Heart right ventricle (tissue), 16 donors: ENCODE results near the gene PTPRD. TPM values are rescaled to one million over a fixed set of nuclear protein-coding genes. Genes with fewer than 3 reads are reported as not detected.

ENCODE experiments used
- ATAC-seq, 8 donors: fragments of 200-7000 bp; cut with Tn5 transposase; one replicate each; pipeline ENCODE4 v1.9.1; 2020; ENCODE audit warnings: mild to moderate bottlenecking in 8 of 8, moderate library complexity in 8 of 8, moderate number of reproducible peaks in 1 of 8
- DNase-seq, 2 donors: peaks; one replicate each; pipeline ENCODE4 v3.0.0-alpha.2; 2020
- H3K27ac ChIP-seq, 10 donors: fragments of 200-600 bp; sonication (generic) in 2 of 10; one replicate each; pipeline versions ENCODE4 v1.5.0 to v1.8.0; 2020 to 2022; ENCODE audit warnings: mild to moderate bottlenecking in 3 of 10
- H3K27me3 ChIP-seq, 7 donors: fragments of 200-600 bp; one replicate each; pipeline ENCODE4 v1.8.0; 2021 to 2022; ENCODE audit warnings: mild to moderate bottlenecking in 2 of 7
- H3K36me3 ChIP-seq, 9 donors: fragments of 200-600 bp; sonication (generic) in 1 of 9; one replicate each; pipeline versions ENCODE4 v1.5.0 to v1.8.0; 2020 to 2022; ENCODE audit warnings: mild to moderate bottlenecking in 2 of 9
- H3K4me1 ChIP-seq, 9 donors: fragments of 200-600 bp; sonication (generic) in 1 of 9; one replicate each; pipeline versions ENCODE4 v1.5.0 to v1.8.0; 2020 to 2022; ENCODE audit warnings: mild to moderate bottlenecking in 4 of 9
- H3K4me3 ChIP-seq, 10 donors: fragments of 200-600 bp; sonication (generic) in 2 of 10; one replicate each; pipeline versions ENCODE4 v1.5.0 to v1.8.0; 2020 to 2022; ENCODE audit warnings: mild to moderate bottlenecking in 7 of 10, moderate library complexity in 2 of 10
- H3K9me3 ChIP-seq, 11 donors: fragments of 200-600 bp in 10 of 11; sonication (generic) in 2 of 11; one replicate each; pipeline versions ENCODE4 v1.5.0 to v1.8.0; 2013 to 2022; ENCODE audit warnings: mild to moderate bottlenecking in 2 of 11, control low read depth in 1 of 11, moderate library complexity in 1 of 11
- WGBS, 2 donors: extraction: QIAGEN DNeasy Blood & Tissue Kit; methylation state at CpG; one replicate each; pipeline ENCODE4 v1.1.7; 2013; ENCODE audit warnings: inconsistent platforms in 1 of 2; 5-methylcytosine and 5-hydroxymethylcytosine counted together
- intact Hi-C, 10 donors: fragments of 100-400 bp; cut with DNase I; formaldehyde crosslinking; loops; one replicate each; pipeline versions ENCODE4 v1.11.1 to v1.14.2; 2022
- polyA plus RNA-seq, 2 donors: library from polyadenylated mRNA; stranded (reverse); fragments of 200-250 nt; gene quantifications; one replicate each; pipeline ENCODE4 v1.2.3, GENCODE V29; 2013
- total RNA-seq, 10 donors: library from RNA; stranded (reverse); fragmentation: NEBNext Ultra II Directional in 3 of 10; extraction: Animal tissue kit (Norgen Biotek cat#: 25700) in 3 of 10; gene quantifications; one replicate each; pipeline versions ENCODE4 v1.2.1 to v1.2.4, GENCODE V29; 2021 to 2023
- TF ChIP-seq, protein P1 (sequence below), 9 donors: fragments of 200-600 bp; sonication (generic) in 2 of 9; IDR thresholded peaks; one replicate each; pipeline versions ENCODE4 v1.5.0 to v1.8.0; 2021 to 2022; ENCODE audit warnings: antibody characterized with exemption in 9 of 9, mild to moderate bottlenecking in 5 of 9, moderate library complexity in 1 of 9
- donor health status: Arrhythmogenic right ventricular cardiomyopathy.
- donor health status: ischemic (EF 13 %, LVEDD 7.1; RV severe dilation, severe dysfunction).
- donor health status: healthy with polysubstance abuse.
- donor health status: DM: no; HTN: yes; CAD: no.
- donor health status: DM: no; HTN: no; CAD: no.
- donor health status: ischemic (EF 25% LVEDD 6.9; RV normal size, moderate dysfunction).
- donor health status: ischemic (EF 25% LVEDD 5.7; RV mildly dilated, moderate dysfunction).
- donor health status: healthy.
- donor health status: DM: yes; HTN: yes; CAD: no.
- donor health status: Ischemic cardiomyopathy.
- donor health status: ischemic (EF 35%, LVEDD 5.7; RV mildly dilated, moderate dysfunction).
- donor health status: nonischemic (EF 11% LVEDD 7.7; RV severe dilation, severe dysfunction).
- donor health status: DM: yes; HTN: yes; CAD: no.
- donor health status: PGD.
- donor health status: ischemic (EF 29% LVEDD 5.4; RV normal size, mild dysfunction).
- donor health status: nonischemic (EF 23%, LVEDD 6.1; RV moderate dilation, normal function).

Gene PTPRD
- total and polyA plus RNA-seq, 12 donors: 1.4 to 25.2 (median 13.0) TPM

DNA sequence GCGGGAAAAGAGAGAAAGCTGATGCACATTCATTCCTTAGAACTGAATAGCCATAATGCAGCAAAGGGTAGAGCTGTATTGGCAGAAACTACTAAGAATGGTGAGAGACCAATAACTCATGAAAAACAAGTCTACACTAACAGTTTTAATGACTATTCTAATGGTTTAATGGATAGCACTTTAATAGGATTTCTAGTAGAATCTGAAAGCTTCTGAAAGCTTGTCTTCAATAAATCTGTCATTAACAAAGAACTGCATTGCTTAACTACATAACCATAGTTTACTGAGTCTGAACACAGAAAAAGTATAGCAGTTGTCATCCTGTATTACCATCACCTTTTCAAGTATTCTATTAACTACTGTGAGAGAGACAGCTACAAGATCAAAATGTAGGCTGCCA lies 2195.5 kb downstream of the PTPRD start:
- H3K27ac ChIP-seq: no peak overlapping the region
- intact Hi-C loops: no loop called here
- TF ChIP-seq, protein P1, sequence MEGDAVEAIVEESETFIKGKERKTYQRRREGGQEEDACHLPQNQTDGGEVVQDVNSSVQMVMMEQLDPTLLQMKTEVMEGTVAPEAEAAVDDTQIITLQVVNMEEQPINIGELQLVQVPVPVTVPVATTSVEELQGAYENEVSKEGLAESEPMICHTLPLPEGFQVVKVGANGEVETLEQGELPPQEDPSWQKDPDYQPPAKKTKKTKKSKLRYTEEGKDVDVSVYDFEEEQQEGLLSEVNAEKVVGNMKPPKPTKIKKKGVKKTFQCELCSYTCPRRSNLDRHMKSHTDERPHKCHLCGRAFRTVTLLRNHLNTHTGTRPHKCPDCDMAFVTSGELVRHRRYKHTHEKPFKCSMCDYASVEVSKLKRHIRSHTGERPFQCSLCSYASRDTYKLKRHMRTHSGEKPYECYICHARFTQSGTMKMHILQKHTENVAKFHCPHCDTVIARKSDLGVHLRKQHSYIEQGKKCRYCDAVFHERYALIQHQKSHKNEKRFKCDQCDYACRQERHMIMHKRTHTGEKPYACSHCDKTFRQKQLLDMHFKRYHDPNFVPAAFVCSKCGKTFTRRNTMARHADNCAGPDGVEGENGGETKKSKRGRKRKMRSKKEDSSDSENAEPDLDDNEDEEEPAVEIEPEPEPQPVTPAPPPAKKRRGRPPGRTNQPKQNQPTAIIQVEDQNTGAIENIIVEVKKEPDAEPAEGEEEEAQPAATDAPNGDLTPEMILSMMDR (IDR thresholded peaks at IDR 0.05): no peak
- H3K4me1 ChIP-seq: no peaks in the 10 kb centered on the region
- H3K4me3 ChIP-seq: no peak overlapping the region
- no peaks in the 10 kb centered on the region for H3K9me3 ChIP-seq
- 0 to 3% methylated on average over 1 of the region's 1 CpG for WGBS, 2 donors
- no peaks in the 10 kb centered on the region for H3K36me3 ChIP-seq
- ATAC-seq (no peak), DNase-seq (no peak)
- no peaks in the 10 kb centered on the region for H3K27me3 ChIP-seq

DNA sequence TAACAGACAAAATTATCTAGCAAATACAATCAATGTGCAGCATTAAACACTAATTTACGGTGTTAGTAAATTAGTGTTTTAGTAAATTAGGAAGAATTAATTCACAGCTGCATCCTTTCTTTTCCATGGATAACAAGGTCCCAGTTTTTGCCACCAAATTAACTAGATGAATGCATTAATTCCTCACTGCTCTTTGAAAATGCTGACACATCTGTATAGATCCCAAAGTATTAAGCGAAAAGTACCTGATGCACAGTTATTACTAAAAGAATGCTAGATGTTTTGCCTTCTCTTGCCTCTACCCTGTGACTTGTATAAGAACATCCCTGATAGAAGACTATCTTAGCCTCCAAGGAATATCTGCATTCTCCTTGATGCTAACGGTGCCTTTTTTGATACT lies 2200.5 kb downstream of the PTPRD start:
- H3K27ac ChIP-seq: no peak overlapping the region
- TF ChIP-seq, protein P1 (IDR thresholded peaks at IDR 0.05): no peak
- H3K4me1 ChIP-seq: no peaks in the 10 kb centered on the region
- no peaks in the 10 kb centered on the region for H3K9me3 ChIP-seq
- H3K36me3 ChIP-seq: no peaks in the 10 kb centered on the region
- no peak for ATAC-seq
- DNase-seq: no peak
- no peaks in the 10 kb centered on the region for H3K27me3 ChIP-seq
- no peak overlapping the region for H3K4me3 ChIP-seq
- WGBS, 2 donors: 84 to 86% methylated on average over 3 of the region's 3 CpGs
- intact Hi-C loops: no loop called here

DNA sequence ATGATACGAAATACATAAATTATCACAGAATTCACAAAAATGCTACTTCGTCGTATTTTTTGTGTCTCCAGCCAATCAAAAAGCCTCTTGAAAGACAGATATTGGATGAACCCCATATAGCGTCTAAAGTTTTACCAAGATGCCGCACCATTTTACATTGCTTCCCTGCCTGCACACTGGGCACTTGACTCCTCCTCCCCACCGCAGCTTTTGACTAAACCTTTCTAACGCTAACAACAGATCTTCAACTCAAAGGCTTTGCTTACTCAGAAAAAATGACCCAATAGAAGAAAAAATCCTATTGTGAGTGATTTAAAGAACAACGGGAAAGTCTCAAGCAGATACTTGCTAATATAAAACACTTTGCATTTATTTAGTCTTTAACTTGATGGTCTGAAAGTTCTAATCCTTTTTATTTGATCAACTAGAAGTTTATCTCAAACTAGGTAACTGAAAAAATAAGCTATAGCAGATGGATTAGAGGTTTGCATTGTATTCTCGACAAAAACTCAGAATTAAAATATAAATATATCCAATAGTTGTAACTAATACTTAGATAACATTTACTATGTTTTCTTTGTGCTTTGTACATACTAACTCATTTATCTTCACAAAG lies 2204.1 kb downstream of the PTPRD start:
- DNase-seq (no peak), ATAC-seq (no peak)
- Histone ChIP-seq H3K27ac (no peak overlapping the region), H3K9me3 (no peaks in the 10 kb centered on the region), H3K4me1 (no peaks in the 10 kb centered on the region), H3K36me3 (no peaks in the 10 kb centered on the region), H3K4me3 (no peak overlapping the region), H3K27me3 (no peaks in the 10 kb centered on the region)
- WGBS, 2 donors: 71 to 89% methylated on average over 9 of the region's 9 CpGs
- intact Hi-C loops: no loop called here
- TF ChIP-seq, protein P1 (IDR thresholded peaks at IDR 0.05): no peak

DNA sequence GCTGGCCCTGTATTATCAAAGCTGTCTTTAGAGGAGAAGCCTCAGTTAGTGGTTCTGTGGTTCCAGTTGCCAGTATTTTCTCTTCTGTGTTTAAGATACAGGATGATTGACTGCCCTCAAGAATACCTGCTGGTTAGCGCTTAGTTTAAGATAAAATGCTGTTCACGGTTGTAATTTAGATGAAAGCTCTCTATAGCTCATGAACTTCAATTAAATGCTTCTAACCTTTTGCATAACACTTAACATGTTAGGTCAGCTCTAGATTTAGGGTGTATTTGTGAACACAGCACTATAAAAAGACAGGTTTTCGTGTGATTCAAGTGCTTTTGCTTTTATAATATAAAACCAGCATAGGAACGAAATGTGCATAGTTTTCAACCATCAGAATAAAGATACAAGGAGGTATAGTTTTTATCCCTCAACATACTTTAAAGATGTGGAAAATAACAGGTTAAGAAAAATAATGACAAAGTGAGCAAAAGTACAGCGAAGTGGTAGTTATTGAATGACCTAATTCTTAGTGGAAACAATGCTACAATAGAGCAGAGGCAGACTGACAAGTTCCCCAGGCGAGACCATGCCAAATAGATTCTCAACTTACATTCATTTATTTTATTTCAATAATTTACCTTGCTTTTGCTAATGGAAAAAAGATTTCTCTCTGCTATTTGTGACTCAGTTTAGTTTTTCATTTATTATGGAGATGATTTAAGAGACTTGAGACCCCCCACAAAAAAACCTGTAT lies 2210.7 kb downstream of the PTPRD start:
- intact Hi-C loops: no loop called here
- Histone ChIP-seq H3K36me3 (no peaks in the 10 kb centered on the region), H3K9me3 (no peaks in the 10 kb centered on the region), H3K4me1 (no peaks in the 10 kb centered on the region), H3K4me3 (no peak overlapping the region), H3K27me3 (no peaks in the 10 kb centered on the region), H3K27ac (no peak overlapping the region)
- ATAC-seq (no peak), DNase-seq (no peak)
- WGBS, 2 donors: 68 to 74% methylated on average over 6 of the region's 6 CpGs
- TF ChIP-seq, protein P1 (IDR thresholded peaks at IDR 0.05): no peak
